HK-2 (cell line): ENCODE data around the gene MAST2.

Source experiments
- DNase-seq: peaks from one replicate; pipeline ENCODE4 v3.0.0-alpha.2; 2018; ENCODE audit not compliant: unreplicated experiment

Gene MAST2

DNA sequence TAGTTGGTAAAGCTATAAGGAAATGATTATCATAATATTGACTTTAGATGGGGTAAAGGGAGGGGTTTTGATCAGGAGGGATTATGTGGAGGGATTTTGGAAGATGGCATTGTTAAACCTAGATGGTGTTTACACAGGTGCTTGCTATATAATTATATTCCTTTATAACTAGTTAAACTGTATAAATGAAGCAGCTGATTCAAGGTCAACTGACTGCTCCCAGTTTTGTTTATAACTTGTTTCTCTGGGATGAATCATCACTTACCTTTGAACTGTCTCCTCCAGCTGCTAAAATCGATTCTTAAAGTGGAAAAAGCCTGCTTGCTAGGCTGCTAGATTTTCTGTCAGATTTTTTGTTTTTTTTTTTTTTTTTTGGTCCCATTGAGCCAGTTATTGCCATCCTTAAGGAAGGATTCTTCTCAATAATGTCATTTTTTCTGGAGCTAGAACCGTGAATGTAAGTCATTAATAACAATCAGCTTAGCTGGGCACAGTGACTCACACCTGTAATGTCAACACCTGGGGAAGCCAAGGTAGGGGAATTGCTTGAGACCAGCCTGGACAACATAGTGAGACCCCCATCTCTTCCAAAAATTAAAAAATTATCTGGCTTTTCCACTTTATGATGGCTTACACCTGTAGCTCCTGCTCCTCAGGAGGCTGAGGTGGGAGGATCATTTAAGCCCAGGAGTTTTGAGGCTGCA, 175.8 kb downstream of the MAST2 start:
- DNase-seq: no peak

DNA sequence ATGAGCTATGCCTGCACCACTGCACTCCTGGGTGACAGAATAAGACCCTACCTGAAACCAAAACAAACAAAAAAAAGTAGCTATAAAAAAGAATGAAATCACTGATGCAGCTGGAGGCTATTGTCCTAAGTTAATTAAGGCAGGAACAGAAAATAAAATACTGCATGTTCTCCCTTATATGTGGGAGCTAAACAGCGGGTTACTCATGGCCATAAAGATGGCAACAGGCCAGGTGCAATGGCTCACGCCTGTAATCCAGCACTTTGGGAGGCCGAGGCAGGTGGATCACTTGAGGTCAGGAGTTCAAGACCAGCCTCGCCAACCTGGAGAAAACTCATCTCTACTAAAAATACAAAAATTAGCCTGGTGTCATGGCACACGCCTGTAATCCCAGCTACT, 176.4 kb downstream of the MAST2 start:
- DNase-seq: no peak

DNA sequence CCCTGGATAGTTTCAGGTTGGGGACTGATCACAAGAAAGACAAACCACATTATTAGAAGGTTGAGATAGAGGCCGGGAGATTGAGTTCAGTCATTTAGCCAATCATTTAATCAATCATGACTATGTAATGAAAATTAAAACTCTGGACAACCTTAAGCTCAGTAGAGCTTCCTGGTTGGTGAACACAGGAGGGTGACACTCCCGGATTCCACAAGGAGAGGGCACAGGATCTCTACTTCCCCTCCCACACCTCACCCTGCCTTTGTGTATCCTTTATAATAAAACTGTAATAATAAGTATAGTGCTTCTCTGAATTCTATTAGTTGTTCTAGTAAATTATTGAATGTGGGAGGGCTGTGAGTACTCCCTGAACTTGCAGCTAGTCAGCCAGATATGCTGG, 178.9 kb downstream of the MAST2 start:
- DNase-seq: no peak

DNA sequence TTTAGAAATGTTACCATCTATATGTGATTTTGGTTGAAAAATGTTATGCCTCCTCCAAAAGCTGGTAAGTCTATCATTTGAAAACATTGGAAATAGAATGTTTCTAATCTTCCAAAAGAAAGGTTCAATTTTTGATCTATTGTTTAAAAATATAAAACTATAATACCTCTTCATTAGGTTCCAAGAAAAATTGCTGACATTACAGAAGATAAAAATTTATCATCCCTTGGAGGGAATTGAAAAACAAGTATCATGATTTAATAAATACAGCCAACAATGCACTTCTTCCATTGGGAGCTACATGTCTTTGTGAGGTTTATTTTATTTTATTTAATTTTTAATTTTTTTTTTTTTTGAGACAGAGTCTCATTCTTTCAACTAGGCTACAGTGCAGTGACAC, 180.6 kb downstream of the MAST2 start:
- DNase-seq: no peak

DNA sequence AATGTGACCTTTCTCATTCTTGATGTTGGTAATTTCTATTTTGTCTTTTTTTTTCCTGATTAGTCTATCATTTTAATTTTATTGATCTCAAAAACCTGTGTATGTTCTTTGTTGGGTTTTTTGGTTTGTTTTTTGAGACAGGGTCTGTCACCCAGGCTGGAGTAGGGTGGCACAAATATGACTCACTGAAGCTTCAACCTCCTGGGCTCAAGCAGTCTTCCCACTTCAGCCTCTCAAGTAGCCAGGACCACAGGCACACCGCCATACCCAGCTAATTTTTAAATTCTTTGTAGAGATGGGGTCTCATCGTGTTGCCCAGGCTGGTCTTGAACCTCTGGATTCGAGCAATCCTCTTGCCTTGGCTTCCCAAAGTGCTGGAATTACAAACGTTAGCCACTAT, 183.8 kb downstream of the MAST2 start:
- no peak for DNase-seq

DNA sequence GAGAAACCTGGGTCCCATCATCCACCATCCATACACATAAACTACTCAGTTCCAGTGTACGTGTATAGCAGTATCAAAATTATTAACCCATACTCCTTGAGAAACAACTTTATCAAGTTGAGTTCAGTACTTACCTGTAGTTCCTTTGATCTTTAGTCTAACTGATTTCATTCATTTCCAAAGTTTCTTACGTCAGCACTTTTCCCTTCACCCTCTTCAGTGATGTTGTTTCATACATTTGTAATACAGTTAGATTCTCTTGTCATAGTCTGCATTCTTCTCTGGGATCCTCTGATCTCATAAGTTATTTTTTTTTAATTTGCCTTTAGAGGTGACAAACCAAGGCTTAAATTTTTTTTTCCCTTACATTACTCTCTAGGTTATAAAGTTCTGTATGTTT, 185.8 kb downstream of the MAST2 start:
- DNase-seq: no peak

DNA sequence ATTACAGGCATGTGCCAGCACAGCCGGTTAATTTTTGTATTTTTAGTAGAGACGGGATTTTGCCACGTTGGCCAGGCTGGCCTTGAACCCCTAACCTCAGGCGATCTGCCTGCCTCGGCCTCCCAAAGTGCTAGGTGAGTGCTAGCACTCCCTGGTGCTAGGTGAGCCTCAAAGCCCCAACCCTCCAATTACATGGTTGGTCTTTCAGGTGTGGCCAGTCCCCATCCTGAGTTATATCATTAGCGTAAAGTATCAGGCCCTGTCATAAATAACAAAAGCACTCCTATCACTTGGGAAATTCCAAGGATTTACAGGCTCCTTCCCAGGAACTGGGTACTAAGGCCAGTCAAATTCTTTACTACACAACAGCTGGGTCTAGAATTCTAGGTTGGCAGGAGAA, 191.0 kb downstream of the MAST2 start:
- DNase-seq: no peak

DNA sequence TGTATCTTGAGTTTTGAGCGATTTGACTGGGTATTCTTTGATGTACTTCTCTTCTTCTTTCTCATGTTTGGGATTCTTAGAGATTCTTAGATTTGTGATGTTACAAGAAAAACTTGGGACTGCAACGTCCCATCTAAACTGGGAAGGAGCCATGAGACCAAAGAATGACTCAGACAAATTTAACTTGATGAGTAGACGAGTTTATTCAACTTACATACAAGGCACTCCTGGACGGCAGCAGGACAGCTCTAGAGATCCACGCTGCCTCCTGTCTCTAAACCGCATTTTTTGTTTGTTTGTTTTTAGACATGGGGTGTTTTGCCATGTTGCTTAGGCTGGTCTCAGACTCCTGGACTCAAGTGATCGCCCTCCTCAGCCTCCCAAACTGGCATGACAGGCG, 191.9 kb downstream of the MAST2 start:
- DNase-seq: no peak

DNA sequence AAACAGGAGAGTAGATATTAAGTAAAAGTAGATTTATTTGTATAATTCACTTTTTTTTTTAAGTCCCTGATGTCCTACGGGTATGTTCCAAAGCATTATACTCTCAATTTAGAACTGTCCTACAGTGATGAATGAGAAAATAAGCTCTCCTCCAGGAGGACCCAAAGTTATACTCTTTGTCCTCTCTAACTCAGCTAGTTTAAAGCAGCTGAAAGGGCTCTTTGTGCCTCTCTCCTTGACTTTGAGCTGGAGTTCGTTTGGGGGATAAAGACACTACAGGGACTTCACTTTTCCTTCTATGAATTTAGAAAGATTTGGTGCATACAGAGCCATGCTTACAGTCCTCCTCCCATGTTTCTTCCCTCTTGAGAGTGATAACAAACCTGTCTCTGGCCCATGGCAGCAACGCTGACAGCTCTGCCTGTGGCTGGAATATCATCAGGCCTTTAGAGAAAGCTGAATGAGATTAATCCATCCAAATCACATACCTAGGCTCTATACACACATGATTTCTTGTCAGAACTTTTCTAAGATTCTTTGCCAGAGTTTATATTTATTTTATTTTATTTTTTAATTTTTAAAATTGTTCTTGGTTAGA, 194.7 kb downstream of the MAST2 start:
- DNase-seq: no peak

DNA sequence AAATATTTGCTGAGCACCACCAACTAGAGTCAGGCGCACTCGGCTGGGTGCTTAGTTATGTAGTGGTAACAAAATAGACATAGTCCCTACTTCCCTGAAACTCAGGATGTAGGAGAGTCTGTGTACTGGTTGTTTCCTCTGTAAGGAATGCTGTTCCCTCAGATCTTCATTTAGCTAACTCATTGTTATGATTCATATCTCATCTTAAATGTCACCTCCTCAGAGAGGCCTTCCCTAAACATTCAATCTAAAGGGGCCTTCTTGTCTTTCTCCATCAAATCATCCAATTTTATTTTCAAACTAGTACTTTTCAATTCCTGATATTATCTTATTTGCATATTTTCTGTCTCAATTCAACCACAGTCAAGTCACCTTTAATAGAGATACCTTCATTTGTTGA, 196.1 kb downstream of the MAST2 start:
- no peak for DNase-seq

DNA sequence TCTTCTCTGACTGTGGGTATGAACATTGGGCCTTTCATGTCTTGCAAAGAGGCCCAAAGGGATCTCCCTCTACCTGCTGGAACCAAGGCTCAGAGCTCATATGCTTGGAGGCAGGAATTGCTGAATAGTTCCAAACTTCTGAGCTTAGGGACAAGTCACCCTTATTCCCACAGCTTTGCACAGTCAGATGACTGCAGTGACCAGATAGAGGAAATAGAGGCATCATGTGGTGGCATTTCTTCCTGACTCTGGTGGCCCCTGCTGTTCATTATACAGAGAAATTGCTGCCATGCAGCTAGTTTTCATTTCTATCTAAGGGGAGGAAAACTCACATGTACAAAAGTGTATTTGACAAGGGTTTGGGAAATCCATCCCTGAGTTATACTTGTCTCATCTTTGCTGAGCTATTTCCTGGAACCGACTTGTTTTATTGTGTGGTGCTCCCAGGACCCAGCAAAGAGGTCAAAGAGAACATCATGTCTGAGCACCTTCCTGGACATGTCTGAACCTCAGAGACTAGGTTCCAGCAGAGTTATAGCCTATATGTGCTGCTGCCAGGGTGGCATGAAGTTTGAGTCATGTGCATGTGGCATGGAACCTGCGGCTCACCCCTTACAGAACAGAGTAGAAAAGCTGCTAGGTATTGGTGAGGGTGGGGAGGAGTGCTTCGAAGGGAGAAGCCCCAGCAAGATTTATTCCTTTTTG, 197.8 kb downstream of the MAST2 start:
- no peak for DNase-seq

DNA sequence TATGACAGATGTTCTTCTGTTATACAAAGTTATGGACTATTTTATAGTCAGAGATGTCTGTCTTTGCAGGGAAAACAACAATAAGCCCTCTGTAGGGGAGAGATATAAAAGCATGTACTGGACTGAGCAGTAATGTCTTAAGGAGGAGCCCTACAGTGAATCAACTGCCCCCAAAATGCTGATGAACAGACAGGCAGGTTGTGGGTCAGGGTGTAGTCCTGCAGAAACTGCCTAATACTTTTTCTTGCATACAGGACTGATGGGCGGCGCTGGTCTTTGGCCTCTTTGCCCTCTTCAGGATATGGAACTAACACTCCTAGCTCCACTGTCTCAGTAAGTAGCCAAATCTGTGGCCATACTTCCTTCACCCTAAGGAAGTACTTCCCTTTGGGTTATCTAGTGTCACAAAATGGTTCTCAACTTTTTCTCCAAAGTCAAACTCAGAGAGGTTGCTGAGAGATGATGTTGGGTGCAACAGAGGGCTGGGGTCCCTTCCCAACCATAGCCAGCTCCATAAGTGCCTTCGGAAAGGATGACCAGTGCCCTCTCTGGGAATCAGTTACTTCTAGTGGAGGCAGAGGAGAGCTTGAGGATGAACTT, 199.2 kb downstream of the MAST2 start:
- DNase-seq: no peak

DNA sequence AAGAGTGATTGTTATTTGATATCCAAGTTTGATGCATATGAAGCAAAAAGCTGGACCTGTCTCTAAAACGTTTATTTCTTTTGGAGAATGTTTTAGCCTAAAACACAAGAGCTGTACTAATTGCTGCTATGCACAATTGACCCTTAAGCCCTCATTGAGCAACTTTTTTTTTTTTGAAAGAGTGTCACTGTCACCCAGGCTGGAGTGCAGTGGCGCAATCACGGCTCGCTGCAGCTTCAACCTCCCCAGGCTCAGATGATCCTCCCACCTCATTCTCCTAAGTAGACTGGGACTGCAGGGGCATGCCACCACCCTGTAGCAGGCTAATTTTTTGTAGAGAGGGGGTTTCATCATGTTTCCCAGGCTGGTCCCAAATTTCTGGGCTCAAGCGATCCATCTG, 199.9 kb downstream of the MAST2 start:
- DNase-seq: no peak

DNA sequence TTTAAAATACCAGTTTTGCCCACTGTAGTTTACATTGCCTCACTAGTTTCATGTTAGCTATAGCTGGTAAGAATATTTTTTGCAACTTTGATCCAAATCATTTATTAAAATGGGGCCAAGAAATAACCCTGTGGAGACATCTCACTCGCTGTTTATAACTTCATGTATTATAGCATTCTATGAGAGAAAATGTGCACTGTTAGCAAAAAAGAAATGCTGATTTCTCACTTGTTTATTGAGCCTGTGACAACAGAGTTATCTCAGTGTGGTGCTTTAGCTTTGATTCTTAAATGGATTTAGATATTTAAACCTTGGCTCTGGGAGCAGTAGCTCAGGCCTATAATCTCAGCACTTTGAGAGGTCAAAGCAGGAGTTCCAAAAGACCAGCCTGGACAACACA, 201.1 kb downstream of the MAST2 start:
- DNase-seq: no peak

DNA sequence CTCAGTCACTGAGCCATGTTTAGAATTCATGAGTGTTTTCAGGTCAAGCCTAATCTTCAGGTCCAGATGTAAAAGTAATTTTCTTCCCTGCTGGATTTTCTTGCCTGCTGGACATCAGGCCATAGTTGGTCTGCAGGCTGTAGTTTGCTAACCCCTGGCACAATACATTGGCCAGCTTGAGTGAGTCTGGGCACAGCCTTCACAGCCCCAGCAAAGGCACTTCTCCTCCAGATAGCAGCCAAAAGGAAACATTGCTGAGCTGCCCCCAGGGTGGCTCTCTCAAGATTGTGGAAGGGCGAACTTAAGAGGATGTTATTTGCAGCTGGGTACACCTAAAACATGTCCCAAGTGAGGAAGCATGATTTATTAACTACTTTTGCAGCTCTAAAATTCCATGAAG, 202.2 kb downstream of the MAST2 start:
- no peak for DNase-seq

DNA sequence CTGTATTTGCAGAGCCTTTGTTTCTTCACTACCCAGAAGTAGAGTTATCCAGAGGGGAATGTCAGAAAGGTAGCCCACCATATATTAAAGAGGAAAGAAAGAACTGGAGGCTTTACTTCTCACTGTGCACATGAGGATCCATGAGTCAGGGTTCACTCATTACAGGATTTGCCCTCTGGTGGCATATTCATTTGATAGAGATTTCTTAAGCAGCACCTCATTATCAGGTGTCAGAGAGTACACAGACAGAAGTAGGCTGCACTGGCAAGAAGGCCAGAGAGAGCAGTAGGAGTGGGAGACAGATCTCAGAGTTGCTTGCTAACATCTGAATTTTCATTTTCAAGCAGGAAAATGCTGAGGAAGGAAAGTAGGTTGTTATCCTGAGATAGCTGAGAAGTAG, 205.2 kb downstream of the MAST2 start:
- DNase-seq: no peak

DNA sequence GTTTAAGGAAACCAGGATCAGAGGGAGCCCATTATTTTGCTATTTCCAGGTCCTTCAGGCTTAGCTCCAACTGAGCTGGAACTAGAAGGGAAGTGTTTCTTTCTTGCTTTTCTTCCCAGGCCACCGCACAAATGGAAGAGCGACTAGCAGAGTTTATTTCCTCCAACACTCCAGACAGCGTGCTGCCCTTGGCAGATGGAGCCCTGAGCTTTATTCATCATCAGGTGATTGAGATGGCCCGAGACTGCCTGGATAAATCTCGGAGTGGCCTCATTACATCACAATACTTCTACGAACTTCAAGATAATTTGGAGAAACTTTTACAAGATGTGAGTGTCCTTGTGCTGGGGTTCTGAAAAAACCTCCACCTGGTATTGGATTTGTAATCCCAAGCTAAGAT, 207.2 kb downstream of the MAST2 start:
- no peak for DNase-seq

DNA sequence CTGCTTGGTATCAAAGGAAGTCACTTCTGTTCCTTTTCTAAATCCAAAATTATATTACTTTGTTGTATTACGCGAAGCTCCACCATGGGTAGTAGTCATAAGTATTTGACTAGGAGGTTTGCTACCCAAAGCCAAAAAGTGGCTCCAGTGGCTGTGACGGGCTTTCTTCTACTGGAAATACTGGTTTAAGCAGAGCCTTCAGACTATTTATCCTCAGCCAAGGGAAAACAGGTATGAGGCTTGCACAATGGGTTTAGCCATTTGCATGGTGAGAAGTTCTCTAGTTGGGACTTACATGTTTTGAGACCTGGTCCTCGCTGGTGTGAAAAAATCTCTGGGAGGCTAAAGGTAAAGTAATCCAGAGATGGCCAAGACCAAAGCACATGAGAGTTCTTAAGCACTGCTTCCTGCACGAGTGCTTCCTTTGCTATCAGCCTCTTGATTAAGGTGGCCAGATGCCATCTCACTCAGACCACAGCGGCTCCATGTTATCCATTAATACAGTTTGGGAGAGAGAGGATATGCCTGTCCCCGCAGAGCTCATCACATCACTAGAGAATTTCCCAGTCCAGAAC, 207.8 kb downstream of the MAST2 start:
- no peak for DNase-seq

DNA sequence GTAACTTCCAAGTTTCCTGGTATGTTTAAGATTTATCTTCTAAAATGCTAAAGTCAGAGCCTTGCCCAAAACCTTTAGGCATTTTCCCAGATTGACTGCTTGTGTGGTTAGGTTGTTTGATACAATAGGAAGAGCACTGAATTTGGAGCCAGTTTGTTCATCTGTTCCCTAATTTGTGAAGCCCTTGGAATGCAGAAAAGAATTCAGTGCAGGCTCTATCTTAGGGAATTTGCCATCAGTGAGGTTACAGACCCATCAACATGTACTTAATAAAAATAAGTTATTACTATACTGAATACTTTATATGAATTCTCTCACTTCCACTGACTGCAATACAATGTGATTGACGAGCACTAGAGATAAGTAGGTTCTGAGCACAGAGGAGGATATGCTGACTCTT, 208.8 kb downstream of the MAST2 start:
- no peak for DNase-seq

DNA sequence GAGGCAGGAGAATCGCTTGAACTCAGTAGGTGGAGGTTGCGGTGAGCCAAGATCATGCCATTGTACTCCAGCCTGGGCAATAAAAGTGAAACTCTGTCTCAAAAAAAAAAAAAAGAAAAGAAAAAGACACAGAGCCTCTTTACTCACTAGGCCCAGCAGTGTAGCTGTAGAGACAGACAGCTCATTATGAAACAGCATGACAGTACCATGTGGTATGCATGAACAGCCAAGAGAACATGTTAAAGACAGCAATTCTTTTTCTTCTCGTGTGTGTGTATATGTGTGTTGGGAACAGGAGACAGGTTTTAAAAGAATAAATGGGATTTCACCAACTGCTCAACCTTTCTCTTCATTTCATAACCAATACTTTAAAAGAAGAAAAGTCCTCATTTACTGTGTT, 210.2 kb downstream of the MAST2 start:
- DNase-seq: no peak

DNA sequence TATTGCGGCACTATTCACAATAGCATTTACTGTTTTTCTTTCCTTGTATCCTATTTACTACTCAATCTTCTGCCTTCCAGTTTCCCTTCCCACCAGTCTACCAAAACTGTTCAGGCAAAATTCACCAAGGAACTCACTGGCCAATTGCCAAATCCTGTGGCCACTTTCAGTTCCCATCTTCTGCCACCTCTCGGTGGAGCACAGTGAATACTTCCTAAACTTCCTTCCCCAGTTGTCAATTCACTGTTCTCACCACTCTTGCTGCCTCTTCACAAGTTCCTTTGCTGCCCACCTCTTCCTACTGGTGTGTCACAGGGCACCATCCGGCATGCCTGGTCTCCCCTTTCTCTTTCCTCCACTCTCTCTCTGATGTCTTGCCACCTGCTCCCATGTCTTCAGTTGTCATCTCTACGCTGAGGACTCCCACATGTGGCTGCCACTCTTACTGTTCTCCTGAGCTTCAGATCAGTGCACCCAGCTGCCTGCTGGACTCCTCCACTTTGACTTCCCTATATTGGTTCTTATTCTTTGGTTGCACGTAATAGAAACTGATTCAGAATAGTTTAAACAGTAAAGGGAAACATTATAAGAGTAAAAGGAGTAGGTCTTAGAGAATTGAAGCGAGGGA, 214.6 kb downstream of the MAST2 start:
- DNase-seq: no peak

DNA sequence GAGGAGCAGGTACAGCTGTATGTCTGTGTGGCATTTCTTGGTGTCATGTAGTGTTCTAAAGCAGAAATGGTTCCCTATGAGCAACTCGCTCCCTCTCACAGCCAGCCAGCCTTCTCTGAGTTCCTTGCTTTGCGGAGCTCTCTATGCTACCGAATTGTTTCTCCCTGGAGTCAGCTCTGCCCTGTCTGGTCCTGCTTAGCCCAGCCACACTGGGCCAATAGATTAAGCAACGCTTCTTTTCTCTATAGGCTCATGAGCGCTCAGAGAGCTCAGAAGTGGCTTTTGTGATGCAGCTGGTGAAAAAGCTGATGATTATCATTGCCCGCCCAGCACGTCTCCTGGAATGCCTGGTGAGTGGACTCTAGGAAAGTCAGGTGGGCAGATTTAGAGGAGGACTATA, 215.9 kb downstream of the MAST2 start:
- no peak for DNase-seq
